ENCODE measurements around the gene MS4A6E. TPM values are rescaled to one million over a fixed set of nuclear protein-coding genes. Genes with fewer than 3 reads are reported as not detected.

The MS4A6E gene
- total RNA-seq, 1 experiment from 2014 or later: not detected

DNA sequence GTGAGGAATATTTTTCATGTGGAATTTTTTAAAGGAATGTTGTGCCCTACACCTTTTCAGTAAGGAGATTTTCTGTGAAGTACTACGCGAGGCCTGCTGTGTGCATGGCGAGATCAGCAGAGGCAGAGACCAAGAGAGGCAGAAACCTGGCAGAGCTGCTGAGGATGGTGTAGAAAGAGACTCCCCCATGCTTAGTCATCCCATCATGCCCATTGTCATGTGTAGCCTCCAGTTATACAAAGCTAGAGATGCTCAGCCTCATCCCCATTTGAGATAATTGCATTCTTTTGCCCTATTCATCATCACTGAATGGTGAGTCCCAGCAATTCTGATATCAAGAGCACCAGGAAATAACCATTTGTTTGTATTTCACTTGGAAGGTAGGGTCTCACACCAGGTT, 48.3 kb downstream of the MS4A6E start (continued):
- TF ChIP-seq EGR1 (IDR thresholded peaks at IDR 0.05; ENCODE audit: low read depth): no peak
- TF ChIP-seq, protein P1, sequence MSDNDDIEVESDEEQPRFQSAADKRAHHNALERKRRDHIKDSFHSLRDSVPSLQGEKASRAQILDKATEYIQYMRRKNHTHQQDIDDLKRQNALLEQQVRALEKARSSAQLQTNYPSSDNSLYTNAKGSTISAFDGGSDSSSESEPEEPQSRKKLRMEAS (IDR thresholded peaks at IDR 0.05): no peak
- no peak for TF ChIP-seq FOSL1 (IDR thresholded peaks at IDR 0.05; ENCODE audit: low read depth)
- TF ChIP-seq POLR2A (IDR thresholded peaks at IDR 0.05; ENCODE audit: borderline replicate concordance, extremely low read depth, insufficient read depth, insufficient read length): no peak

DNA sequence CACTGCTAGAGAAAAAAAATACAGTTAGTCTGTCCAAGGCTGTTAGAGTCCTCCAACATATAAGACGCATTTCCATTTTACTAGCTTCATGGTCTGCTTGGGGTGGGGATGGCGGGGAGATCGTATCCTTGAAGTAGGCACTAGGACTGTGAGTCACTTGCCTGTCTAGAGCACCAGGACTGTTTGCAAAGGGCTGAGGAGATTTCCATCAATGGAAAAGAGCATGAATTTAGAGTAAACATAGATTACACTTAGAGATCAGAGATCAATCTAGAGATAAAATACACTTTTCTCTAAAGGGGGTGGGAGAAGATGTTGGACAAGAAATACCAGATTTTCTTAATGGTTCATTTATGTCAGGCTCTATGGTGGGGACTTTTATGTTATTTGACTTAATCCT, 49.5 kb downstream of the MS4A6E start:
- ChIA-PET POLR2A (no interaction called here), CTCF (no interaction called here), RAD21 (ENCODE audit: low non-redundant PET in 1 of 2, low total read pairs in 2 of 2, uncharacterized antibody in 2 of 2, unreplicated experiment in 2 of 2) (no interaction called here)
- no TSS peak for BruUV-seq (replicated peaks)
- Histone ChIP-seq H3K27ac (ENCODE audit: low read depth, low read length) (no peak overlapping the region), H3K4me2 (ENCODE audit: low read length) (no peak overlapping the region), H3K9ac (ENCODE audit: low read length) (no peak overlapping the region), H3K4me3 (replicated peaks in 1 of 2; ENCODE audit: low read depth in 1 of 2, low read length in 2 of 2) (no peak overlapping the region), H3K4me1 (ENCODE audit: control insufficient read depth in 1 of 2, insufficient read depth in 2 of 2, low read length in 2 of 2) (no peaks in the 10 kb centered on the region), H3K36me3 (ENCODE audit: control insufficient read depth in 1 of 2, insufficient read depth in 2 of 2, low read length in 2 of 2) (no peaks in the 10 kb centered on the region), H3K9me3 (ENCODE audit: control insufficient read depth in 1 of 2, insufficient read depth in 1 of 2, low read depth in 1 of 2, low read length in 2 of 2) (no peaks in the 10 kb centered on the region), H3K9me2 (ENCODE audit: insufficient read depth) (no peaks in the 10 kb centered on the region), H3K79me2 (ENCODE audit: insufficient read depth, low read length) (no peaks in the 10 kb centered on the region), H4K20me1 (ENCODE audit: insufficient read depth) (no peaks in the 10 kb centered on the region), H3K27me3 (ENCODE audit: insufficient read depth, low read length) (no peaks in the 10 kb centered on the region), H2AFZ (ENCODE audit: low read depth, low read length, poor library complexity, severe bottlenecking) (no peak overlapping the region)
- intact Hi-C loops (cut with micrococcal nuclease): no loop called here
- TF ChIP-seq, protein P2, sequence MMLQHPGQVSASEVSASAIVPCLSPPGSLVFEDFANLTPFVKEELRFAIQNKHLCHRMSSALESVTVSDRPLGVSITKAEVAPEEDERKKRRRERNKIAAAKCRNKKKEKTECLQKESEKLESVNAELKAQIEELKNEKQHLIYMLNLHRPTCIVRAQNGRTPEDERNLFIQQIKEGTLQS (IDR thresholded peaks at IDR 0.05): no peak
- TF ChIP-seq JUND (IDR thresholded peaks at IDR 0.05): no peak
- TF ChIP-seq, protein P3, sequence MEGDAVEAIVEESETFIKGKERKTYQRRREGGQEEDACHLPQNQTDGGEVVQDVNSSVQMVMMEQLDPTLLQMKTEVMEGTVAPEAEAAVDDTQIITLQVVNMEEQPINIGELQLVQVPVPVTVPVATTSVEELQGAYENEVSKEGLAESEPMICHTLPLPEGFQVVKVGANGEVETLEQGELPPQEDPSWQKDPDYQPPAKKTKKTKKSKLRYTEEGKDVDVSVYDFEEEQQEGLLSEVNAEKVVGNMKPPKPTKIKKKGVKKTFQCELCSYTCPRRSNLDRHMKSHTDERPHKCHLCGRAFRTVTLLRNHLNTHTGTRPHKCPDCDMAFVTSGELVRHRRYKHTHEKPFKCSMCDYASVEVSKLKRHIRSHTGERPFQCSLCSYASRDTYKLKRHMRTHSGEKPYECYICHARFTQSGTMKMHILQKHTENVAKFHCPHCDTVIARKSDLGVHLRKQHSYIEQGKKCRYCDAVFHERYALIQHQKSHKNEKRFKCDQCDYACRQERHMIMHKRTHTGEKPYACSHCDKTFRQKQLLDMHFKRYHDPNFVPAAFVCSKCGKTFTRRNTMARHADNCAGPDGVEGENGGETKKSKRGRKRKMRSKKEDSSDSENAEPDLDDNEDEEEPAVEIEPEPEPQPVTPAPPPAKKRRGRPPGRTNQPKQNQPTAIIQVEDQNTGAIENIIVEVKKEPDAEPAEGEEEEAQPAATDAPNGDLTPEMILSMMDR (IDR thresholded peaks at IDR 0.05 in 2 of 3, conservative IDR thresholded peaks at IDR 0.05 in 1 of 3; ENCODE audit: borderline replicate concordance in 1 of 3, insufficient read depth in 1 of 3, low read depth in 2 of 3, low read length in 2 of 3): no peak
- no peak for TF ChIP-seq RAD21 (IDR thresholded peaks at IDR 0.05; ENCODE audit: low read depth)
- no peak for TF ChIP-seq SIN3A (IDR thresholded peaks at IDR 0.05; ENCODE audit: low read depth)
- TF ChIP-seq TCF7L2 (IDR thresholded peaks at IDR 0.05; ENCODE audit: borderline replicate concordance, extremely low read depth, insufficient read depth, insufficient read length): no peak
- TF ChIP-seq, protein P1 (IDR thresholded peaks at IDR 0.05): no peak
- TF ChIP-seq, protein P4, sequence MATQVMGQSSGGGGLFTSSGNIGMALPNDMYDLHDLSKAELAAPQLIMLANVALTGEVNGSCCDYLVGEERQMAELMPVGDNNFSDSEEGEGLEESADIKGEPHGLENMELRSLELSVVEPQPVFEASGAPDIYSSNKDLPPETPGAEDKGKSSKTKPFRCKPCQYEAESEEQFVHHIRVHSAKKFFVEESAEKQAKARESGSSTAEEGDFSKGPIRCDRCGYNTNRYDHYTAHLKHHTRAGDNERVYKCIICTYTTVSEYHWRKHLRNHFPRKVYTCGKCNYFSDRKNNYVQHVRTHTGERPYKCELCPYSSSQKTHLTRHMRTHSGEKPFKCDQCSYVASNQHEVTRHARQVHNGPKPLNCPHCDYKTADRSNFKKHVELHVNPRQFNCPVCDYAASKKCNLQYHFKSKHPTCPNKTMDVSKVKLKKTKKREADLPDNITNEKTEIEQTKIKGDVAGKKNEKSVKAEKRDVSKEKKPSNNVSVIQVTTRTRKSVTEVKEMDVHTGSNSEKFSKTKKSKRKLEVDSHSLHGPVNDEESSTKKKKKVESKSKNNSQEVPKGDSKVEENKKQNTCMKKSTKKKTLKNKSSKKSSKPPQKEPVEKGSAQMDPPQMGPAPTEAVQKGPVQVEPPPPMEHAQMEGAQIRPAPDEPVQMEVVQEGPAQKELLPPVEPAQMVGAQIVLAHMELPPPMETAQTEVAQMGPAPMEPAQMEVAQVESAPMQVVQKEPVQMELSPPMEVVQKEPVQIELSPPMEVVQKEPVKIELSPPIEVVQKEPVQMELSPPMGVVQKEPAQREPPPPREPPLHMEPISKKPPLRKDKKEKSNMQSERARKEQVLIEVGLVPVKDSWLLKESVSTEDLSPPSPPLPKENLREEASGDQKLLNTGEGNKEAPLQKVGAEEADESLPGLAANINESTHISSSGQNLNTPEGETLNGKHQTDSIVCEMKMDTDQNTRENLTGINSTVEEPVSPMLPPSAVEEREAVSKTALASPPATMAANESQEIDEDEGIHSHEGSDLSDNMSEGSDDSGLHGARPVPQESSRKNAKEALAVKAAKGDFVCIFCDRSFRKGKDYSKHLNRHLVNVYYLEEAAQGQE (IDR thresholded peaks at IDR 0.05; ENCODE audit: low read depth): no peak
- no peak for TF ChIP-seq EZH2 (IDR thresholded peaks at IDR 0.05)
- TF ChIP-seq ELF1 (IDR thresholded peaks at IDR 0.05; ENCODE audit: borderline replicate concordance, low read depth): no peak
- no peak for ATAC-seq
- DNase-seq (ENCODE audit: low read depth, low spot score): no peak

Measured in HCT116 (cell line).